NCI-H187 treated with DMSO at 0.1 percent for 48 hours (cell line): ENCODE measurements around the gene SLC9A5.

Source experiments
- DNase-seq: peaks from one replicate; lab custom pipeline; 2025; lab: John Stamatoyannopoulos, UW

SLC9A5 gene

DNA sequence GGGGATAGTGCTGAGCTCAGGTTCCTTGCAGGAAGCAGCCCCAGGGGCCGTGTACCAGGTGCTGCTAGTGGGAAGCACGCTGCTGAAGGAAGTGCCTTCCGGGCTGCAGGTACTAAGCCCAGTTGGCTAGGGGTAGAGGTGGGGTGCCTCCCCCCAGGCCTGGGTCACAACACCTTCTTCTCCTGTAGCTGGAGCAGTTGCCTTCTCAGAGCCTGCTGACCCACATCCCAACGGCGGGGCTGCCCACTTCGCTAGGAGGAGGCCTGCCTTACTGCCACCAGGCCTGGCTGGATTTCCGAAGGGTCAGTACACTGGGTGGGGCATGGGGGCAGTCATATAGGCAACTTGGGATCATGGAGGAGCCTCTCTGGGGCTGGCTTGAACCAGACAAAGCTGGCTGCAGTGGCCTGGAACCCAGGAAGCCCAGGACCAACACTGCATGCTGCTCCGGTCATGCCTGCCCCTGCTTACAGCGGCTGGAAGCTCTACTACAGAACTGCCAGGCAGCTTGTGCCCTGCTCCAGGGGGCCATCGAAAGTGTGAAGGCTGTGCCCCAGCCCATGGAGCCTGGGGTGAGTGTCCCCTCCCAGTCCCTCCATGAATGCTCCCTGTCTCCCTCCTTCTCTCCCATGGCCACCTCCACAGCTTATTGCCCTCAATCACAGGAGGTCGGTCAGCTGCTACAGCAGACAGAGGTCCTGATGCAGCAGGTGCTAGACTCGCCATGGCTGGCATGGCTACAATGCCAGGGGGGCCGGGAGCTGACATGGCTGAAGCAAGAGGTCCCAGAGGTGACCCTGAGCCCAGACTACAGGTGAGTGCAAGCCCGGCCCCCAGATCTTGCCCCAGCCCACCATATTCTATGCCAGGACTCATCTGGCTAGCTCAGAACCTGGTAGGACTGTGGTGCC, 33.0 kb downstream of the SLC9A5 start:
- DNase-seq: no peak

DNA sequence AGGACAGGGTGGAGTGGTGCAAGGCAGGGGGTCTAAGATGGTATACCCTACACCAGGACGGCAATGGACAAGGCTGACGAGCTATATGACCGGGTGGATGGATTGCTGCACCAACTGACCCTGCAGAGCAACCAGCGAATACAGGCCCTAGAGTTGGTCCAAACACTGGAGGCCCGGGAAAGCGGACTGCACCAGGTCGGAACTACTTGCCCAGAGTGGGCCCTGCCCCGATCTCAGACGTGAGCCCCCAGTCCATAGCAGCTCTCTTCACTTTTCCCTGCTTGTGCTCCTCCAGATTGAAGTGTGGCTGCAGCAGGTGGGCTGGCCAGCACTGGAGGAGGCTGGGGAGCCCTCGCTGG, 33.6 kb downstream of the SLC9A5 start:
- no peak for DNase-seq

DNA sequence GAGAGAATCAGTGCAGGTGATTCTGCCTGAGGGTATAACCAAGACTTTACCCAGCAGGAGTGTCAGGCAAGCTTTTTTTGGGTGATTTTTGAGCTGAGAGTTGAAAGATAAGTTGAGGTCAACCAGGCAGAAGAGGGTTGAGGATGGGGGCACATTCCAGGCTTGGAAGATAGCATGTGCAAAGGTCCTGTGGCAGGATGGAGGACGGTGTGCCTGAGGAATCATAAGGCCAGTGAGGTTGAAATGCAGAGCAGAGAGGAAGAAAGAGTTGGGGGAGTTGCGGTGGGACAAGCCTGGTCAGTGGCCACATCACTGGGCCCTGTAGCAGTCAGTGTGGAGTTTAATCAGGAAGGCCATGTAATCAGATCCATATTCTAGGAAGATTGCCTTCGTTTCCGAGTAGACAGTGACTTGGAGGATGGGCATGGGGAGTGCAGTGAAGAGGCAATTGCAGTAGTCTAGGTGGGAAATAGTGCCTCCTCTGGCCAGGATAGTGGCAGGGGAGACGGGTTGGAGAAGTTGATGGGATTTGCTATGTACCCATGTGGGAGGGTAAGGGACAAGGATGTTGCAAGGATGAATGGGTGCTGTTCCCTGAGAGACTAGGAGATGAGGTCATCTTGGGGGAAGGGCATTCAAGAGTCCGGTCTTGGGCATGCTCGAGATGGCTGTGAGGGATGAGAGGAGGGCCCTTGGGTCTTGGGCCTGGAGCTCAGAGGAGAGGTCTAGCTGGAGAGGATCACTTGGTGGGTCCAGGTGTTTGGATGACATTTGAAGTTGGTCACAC, 34.5 kb downstream of the SLC9A5 start:
- DNase-seq: no peak

DNA sequence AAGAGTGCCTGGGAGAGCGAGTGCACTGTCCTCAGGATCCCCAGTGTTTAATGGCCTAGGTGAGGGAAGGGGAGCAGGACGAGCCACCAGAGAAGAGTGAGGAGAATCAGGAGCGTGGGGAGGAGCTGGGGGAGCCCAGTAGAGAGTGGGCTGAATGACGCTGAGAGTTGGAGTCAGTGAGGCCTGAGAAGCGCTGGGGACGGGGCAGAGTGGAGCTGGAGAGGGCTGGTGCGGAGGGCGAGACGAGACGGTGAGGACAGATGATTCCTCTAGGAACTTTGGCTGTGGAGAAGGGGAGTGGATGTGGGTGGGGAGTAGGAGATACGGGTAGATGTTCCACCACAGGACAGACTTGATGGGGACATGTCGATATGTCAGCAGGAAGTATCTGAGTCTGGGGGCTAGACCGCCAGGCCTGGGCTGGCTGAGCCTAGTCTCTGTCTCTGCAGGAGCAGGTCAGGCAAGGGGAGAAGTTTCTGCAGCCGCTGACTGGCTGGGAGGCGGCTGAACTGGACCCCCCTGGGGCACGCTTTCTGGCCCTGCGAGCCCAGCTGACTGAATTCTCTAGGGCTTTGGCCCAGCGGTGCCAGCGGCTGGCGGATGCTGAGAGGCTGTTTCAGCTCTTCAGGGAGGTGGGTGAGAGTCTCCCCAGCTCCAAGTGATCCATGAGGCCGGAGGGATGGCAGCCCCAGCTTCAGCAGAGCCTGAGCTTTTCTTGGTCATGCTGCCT, 35.2 kb downstream of the SLC9A5 start:
- DNase-seq: no peak

DNA sequence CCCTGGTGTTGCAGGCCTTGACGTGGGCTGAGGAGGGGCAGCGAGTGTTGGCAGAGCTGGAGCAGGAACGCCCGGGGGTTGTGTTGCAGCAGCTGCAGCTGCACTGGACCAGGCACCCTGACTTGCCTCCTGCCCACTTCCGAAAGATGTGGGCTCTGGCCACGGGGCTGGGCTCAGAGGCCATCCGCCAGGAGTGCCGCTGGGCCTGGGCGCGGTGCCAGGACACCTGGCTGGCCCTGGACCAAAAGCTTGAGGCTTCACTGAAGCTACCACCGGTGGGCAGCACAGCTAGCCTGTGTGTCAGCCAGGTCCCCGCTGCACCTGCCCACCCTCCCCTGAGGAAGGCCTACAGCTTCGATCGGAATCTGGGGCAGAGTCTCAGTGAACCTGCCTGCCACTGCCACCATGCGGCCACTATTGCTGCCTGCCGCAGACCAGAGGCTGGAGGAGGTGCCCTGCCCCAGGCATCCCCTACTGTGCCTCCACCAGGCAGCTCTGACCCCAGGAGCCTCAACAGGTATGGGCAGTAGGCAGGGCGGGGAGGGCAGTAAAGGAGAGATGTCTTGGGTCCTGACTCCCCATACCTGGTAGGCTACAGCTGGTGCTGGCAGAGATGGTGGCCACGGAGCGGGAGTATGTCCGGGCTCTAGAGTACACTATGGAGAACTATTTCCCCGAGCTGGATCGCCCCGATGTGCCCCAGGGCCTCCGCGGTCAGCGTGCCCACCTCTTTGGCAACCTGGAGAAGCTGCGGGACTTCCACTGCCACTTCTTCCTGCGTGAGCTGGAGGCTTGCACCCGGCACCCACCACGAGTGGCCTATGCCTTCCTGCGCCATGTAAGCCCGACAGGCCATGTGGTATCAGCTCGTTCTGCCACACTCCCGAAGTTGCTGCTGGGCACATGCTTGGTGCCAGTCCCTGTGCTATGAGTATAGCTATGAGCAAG, 36.2 kb downstream of the SLC9A5 start:
- DNase-seq: no peak

DNA sequence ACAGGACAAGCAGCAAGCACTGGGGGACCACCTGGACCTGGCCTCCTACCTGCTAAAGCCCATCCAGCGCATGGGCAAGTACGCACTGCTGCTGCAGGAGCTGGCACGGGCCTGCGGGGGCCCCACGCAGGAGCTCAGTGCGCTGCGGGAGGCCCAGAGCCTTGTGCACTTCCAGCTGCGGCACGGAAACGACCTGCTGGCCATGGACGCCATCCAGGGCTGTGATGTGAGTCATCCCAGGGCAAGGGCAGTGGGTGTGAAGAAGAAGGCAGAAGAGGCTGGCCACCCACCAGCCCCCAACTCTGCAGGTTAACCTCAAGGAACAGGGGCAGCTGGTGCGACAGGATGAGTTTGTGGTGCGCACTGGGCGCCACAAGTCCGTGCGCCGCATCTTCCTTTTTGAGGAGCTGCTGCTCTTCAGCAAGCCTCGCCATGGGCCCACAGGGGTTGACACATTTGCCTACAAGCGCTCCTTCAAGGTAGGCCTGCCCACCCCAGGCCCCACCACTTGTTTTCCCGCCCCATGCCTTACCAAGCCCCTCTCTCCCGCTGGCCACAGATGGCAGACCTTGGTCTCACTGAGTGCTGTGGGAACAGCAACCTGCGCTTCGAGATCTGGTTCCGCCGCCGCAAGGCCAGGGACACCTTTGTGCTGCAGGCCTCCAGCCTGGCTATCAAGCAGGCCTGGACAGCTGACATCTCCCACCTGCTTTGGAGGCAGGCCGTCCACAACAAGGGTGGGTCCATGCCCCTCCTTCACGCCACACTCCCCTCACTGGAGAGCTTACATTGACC, 37.9 kb downstream of the SLC9A5 start:
- no peak for DNase-seq

DNA sequence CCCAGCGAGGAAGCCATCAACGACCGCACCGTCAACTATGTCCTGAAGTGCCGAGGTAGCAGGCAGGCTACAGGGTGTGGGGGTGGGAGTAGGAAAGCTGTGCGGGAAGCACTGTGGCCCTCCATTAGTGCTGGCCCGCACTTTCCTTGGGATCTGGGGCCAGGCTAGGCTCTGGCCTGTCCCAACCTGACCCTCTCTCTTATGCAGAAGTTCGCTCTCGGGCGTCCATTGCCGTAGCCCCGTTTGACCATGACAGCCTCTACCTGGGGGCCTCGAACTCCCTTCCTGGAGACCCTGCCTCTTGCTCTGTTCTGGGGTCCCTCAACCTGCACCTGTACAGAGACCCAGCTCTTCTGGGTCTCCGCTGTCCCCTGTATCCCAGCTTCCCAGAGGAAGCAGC, 39.2 kb downstream of the SLC9A5 start:
- no peak for DNase-seq

DNA sequence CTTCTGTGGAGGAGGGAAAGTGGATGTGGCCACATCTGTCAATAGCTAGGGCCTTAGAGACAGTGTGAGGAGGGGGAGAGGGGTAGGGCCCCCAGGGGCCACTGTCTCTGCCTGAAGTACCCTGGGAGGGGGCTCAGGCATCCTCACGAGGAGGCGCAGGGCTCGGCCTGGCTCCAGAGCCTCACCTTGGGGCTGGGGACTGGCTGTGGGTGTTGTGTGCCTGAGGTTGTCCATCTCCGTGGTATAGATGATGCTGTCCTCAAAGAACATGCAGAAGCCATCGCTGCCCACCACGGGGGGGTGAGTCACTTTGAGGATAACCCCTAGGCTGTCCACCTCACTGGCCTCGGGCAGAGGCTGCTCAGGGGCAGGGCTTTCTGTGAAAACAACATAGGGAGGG, 42.7 kb downstream of the SLC9A5 start:
- no peak for DNase-seq

DNA sequence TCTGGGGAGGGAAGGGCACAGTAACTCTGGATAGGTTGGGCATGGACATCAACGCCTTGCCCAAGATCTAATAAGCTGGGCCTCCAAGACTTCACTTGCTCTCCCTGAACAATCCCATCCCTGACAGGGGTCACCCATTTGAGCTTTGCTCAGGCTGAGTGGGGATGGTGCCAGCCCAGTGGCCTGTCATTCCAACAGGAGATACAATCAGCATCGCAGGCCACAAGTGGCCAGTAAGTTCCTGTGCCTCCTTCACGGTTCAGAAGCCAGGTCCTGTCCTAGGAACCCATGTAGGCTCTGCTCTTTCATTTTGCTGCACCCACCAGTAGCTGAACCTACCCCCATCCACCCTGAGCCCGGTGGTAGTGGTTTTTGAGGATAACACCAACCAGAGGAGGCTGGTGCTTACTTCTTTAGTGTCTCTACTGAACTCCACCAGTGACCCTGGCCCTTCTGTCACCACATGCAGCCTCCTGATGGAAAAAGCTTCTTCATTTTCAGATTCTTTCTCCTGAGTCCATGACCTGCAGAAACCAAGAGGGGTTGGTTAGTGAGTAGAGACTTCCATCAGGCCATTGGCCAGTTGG, 45.5 kb downstream of the SLC9A5 start:
- DNase-seq: no peak

DNA sequence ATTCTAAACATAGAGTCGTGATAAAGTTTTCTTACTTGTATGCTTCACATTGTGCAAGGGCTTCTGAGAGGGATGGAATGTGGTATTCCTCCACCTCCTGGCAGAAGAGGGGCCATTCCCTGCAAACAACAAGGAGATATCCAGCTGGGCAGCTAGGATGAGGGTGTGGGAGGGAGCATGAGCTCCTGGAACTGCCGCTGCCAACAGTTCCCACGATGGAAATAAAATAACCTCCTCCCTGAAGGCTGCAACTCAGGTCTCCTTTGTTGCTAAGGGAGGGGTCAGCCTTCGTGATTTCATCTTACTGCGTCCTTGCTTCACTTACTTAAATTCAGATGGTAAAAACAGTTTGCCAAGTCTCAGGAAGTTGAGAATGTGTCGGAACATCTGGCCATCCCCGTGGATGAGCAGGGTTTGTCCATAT, 46.2 kb downstream of the SLC9A5 start:
- DNase-seq: no peak

DNA sequence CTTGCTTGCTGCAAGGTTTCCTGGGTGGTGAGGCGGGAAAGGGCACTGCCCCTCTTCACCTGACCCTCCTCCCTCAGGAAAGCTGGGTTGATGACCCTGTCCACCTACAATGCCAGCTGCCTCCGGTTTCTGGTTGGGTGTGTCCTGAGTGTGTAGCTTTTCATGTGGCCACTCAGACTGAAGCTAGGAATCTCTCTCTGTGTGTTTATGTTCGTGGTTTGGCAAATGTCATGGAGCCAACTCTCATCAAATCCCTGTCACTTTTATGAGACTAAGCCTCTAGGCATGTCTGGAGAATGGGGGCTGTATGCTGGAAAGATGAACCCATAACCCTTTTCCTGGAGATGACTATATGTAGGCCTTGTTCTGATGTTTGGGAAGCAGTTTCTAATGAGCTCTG, 47.6 kb downstream of the SLC9A5 start:
- no peak for DNase-seq

DNA sequence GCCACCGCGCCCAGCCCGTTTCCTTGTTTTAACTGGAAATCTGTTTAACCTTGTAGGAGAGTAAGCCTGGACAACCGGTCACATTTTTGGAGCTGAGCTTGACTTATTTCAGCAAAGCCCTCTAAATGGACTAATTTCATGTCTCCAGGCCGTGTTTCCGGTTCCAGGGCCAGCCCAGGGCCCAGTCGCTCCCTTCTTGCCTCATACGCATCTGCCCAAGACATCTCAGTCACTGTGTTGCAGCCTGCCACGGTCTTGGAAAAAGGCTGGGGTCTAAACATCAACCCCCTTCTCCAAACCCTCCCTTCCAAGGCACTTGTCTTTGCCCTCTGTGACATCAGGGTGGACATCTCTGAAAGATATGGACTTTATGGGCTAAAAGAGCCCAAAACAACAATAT, 49.5 kb downstream of the SLC9A5 start:
- no peak for DNase-seq

DNA sequence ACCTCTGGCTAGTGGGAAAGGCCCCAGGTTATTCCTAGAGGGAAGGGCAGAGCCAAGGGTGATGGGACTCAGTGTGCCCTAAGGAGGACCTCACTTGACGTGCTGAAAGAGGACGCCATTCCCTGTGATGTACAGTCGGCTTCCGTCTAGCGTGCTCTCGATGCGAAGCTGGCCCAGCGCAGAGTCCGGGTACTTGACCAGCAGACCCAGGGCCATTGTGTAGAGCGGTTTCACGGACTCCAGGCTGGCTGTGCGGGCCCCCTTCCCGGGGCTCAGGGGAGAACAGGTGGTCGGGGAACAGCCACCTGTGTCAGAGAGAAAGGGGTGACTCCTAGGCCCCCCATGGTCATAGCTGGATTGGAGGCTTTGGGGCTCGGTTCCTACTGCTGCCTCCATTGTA, 50.5 kb downstream of the SLC9A5 start:
- no peak for DNase-seq

DNA sequence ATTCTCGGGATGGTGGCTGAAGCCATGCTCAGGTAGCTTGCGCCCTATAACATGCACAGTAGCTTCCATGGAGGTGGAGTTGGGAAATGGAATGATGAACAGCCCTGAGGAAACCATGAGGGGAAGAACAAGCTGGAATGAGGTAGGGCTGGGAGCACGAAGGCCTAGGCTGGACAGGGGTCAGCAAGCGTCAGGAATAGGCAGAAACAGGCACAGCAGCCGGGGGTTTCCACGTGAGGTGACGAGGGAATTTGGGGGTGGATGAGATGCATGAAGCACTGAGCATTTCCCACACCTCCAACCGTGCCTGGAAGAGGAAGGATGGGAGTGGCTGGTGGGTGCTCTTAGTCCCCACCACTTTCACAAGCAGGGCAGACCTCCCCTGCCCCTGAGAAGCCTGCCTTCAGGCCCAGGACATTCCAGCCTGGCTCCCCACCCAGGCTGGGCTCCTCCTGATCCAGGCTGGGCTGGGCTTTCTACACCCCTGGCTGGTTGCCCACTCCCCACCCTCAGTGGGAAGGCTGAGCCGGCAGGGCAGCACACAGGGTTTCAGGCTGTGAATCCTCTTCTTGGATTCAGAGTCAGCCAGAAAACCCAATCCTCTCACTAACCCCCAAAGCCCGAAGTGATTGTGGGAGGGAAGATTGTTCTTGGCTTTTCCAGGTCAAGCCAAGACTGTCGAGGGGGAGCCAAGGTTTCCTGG, 52.5 kb downstream of the SLC9A5 start:
- DNase-seq: no peak

DNA sequence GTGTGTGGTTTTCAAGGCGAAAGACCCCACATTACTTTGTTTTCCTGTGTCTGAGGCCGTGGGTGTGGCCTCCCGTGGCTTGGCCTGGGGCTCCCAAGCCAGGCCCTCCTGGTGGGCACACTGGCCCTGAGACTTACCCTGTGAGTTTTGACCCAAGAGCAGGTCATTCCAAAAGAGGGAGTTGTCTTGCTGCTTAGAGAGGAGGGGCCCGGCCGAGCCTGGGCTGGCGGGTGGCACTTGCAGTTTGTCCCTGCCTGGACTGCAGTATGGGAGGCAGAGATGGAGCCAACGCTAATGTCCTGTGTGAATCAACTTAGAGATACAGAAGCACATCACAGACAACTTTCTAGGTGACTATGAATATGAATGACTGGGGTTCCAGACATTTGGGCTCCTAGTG, 53.3 kb downstream of the SLC9A5 start:
- DNase-seq: no peak

DNA sequence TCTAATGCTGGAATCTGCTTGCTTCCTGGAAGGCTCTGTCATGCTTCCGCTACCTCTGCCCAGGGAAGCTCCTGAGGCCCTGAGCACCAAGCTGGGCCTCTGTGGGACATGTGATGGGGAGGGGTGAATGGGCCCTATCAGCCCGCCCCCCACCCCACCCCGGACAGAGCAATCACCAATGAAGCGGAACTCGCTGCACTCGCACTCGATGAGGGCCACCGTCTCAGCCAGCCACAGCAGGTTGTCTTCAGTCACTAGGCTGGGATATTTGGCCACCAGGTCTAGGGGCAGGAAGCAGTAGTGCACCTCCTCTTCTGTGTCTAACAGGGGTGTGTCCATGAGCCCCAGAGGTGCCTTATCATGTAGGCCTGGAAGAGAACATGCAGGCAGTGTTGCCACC, 54.2 kb downstream of the SLC9A5 start:
- no peak for DNase-seq

DNA sequence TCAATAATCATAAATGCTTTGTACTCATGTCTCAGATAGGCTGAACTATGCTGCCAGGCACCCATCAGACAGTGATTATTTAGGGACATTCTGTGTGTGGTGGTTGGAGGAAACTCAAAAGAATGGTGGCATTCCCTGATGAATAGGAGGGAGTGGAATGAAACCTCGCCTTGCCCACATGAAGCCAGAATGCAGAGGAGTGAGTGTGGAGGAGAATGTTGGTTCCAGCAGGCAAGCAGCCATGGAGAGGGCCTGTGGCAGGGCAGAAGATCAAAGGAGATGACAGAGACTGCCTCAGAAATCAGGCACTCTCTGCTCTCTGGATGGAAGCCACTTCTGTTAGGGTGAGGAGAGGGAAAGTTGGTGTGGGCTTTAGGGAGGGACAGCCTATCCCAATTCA, 55.2 kb downstream of the SLC9A5 start:
- DNase-seq: no peak

DNA sequence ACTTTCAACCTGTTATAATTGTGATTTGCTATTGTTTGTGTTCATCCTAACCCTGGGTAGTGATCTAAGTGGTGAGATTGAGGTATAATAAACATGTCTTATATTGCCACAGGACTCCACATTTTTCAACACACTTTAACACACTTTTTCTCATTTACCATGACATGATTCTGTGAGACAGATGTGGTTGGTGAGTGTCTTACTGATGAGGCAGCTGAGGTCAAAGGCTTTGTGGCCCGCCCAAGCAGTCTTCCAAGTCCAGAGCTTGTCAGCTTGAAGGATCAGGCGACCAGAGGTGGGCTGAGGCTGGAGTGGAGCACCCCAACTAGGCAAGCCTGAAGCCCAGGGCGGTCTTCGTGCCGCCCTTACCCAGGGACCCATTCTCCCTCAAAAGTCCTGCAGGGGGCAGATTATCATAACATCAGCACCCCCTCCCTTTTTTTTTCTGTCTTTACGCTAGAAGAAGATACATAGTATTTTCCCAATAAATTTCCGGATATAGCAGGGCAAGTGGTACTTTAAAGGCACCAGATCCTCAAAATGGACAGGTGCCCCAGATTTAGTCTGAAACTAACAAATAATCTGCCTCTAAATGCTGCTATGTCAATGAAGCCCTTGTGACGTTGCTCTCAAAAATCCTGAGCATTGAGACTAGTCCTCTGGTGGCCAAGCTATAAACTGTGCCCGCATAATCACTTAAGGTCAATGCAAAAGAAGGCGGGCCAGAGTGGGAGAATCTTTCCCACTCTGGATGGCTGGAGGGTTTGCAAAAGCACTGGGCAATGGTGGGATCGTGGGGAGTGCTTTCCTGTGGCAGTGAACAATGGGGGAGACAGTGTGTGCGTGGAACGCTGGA, 56.7 kb downstream of the SLC9A5 start:
- no peak for DNase-seq

DNA sequence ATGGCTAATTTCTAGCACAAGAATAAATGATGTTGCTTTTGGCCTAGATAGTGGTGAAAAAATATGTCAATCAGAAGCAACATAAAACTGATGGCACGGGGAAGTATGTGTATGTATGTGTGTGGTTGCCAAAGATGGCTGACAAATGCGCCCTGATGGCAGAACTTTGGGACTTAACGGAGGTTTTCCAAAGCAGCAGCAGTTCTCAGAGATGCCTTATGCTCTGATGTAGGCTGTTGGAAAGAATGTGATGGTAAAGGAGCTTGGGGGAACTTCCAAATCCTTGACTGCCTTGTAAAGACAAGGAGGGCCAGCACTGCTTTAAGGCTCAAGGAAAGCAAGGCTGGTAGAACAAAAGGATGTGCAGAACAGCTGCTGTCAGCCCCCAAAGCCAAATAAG, 61.8 kb downstream of the SLC9A5 start:
- DNase-seq: no peak
